ENCODE measurements around the gene CAPN9.
"Not testable (repeated sequence)": the region's sequence is repeated elsewhere in the genome, so short reads cannot be mapped to it uniquely, and the experiment has no call there.

CAPN9 gene

GRCh38 chr1:230749150-230749549 lies 2.0 kb downstream of the CAPN9 start:
- DNase-seq = no peak

GRCh38 chr1:230749635-230750034 lies 2.4 kb downstream of the CAPN9 start:
- no peak for DNase-seq

- DNase-seq = no peak
These were observed 3.4 kb downstream of the CAPN9 start for GRCh38 chr1:230750576-230750975.

- DNase-seq = no peak
These were observed 3.9 kb downstream of the CAPN9 start for GRCh38 chr1:230750986-230751625.

- DNase-seq = no peak
These were observed 5.2 kb downstream of the CAPN9 start for GRCh38 chr1:230752407-230752806.

- DNase-seq = no peak
These were observed 6.0 kb downstream of the CAPN9 start for GRCh38 chr1:230753191-230753585.

GRCh38 chr1:230753586-230754251 lies 6.5 kb downstream of the CAPN9 start:
- peak in 1 of 2 donors; percentile 9 for DNase-seq

GRCh38 chr1:230754796-230755195 lies 7.6 kb downstream of the CAPN9 start:
- no peak for DNase-seq

- DNase-seq = no peak
These were observed 10.9 kb downstream of the CAPN9 start for GRCh38 chr1:230757856-230758708.

GRCh38 chr1:230758709-230759368 lies 11.7 kb downstream of the CAPN9 start:
- DNase-seq = no peak

GRCh38 chr1:230759369-230760065 lies 12.3 kb downstream of the CAPN9 start:
- no peak for DNase-seq

GRCh38 chr1:230760360-230760827 lies 13.2 kb downstream of the CAPN9 start:
- DNase-seq = no peak

GRCh38 chr1:230761443-230762167 lies 14.4 kb downstream of the CAPN9 start:
- no peak for DNase-seq

GRCh38 chr1:230763927-230764591 lies 16.9 kb downstream of the CAPN9 start:
- DNase-seq = no peak

- DNase-seq = no peak
These were observed 19.1 kb downstream of the CAPN9 start for GRCh38 chr1:230766318-230766717.

GRCh38 chr1:230767859-230768612 lies 20.8 kb downstream of the CAPN9 start:
- DNase-seq = not testable (repeated sequence)

GRCh38 chr1:230768903-230769570 lies 21.8 kb downstream of the CAPN9 start:
- no peak for DNase-seq

- DNase-seq = no peak
These were observed 23.1 kb downstream of the CAPN9 start for GRCh38 chr1:230770317-230770716.

- DNase-seq = no peak
These were observed 24.7 kb downstream of the CAPN9 start for GRCh38 chr1:230771773-230772354.
